ENCODE measurements around the gene LARGE1.

LARGE1 gene

GRCh38 chr22:33666961-33667619, 253.2 kb downstream of the LARGE1 start:
- peak in 1 of 51 donors; percentile 56 for DNase-seq

DNA sequence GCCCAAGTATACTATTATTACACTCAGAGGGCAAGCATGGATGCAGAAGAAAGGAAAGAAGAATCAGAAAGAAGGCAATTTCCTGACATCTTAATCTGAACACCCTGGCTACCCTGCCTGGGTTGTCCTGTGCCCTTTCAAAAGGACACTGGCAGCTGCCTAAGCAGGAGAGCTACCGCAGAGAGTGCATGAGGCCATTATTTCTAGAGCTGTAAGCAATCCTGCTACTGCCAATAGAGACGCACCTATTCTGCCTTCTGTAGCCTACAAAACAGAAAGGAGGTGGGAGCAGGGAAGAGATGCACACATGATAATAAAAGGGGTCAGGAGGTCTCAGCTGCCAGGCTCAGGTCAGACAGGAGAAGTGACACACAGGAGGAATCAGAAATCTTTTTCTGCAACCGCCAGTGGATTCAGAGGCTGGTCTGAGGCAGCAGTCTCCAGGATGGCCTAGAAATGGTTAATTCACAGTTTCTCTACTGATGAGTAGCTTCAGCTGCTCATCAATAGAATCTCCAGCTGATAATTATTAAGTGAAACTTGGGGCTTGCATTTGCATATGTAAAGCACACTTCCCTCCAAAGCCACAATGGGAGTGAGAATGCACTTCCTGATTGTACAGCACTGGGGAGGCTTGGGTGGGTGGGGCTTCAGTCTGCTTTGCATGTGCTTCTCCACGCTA, 253.9 kb downstream of the LARGE1 start:
- no peak for DNase-seq

- DNase-seq = no peak
Measured at GRCh38 chr22:33659448-33659847, 260.8 kb downstream of the LARGE1 start.

DNA sequence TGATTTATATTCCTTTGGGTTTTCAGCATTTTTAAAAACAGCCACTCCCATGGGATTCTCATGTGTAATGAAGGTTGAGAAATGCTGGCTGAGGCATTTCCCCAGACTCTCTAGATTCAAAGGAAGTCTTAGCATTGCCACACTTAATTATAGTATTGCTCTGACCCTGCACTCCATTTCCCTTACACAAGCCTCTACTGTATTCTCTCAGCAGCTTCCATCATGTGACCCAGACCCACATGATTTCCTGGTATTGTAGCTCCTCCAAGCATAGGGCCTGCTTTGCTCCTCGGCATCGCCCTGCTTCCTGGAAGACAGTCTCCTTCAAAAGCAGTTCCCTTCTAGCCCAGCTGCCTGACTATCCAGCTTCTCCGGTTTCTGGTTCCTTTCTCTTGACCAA, 261.5 kb downstream of the LARGE1 start:
- DNase-seq = peak in 1 of 51 donors; percentile 3

GRCh38 chr22:33657670-33658069, 262.6 kb downstream of the LARGE1 start:
- DNase-seq = no peak

DNA sequence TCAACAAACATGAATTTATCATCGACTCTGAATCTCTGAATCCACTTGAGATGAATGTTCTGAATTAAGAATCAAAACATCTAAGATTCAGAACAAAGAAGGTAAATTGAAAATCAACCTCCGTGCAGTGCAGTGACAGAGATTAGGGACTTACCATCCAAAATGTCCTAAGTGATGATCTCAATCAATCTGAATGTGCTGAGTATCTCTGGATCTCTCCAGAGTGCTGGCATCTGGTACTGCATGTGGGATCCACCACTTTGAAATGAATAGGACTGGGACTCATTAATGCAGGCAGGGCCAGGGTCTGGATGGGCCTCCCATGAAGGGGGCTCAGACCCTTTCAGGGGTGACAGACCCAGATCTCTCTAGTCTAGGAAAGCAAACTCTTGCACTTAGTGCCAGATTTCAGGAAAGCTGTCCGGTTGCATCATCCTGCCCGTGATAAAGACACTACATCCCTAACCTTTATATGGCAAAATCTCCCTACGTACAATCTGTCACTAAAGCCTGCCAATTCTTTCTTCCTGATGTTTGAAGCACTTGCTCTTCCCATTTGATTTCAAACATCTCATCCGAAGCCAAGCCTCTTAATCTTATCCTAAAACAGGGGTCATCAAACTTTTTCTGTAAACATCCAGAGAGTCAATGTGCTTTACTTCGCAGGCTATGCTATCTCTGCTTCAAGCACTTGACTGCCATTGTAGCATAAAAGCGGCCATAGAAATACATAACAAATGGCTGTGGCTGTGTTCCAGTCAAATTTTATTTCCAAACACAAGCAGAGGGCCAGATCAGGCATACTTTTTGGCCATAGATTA, 263.3 kb downstream of the LARGE1 start:
- no peak for DNase-seq

GRCh38 chr22:33654173-33654895, 265.9 kb downstream of the LARGE1 start:
- DNase-seq = no peak

DNA sequence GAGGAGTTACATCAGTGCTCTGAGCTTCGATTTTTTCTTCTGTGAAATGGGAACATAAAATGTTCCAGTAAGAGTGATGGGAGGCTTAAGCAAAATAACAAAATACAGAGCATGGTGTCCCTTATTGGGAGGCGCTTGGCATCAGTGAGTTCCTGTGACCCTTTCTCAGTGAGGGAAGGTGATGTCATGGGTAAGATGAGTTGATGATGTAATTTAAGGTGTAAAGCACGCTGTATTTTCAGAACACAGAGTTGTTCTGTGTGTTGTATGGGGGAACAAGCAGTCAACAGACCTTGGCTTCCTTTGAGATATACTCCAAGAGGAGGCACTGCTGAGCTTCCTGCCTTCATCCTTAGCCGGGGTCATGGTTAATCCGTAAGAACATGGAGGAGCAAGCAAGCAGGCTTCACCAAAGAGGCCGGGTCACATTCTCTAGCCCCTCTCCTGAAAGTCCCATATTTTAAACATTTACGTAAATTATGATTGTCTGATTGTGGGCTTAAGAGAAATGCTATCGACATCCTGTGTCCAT, 266.7 kb downstream of the LARGE1 start:
- DNase-seq = no peak

DNA sequence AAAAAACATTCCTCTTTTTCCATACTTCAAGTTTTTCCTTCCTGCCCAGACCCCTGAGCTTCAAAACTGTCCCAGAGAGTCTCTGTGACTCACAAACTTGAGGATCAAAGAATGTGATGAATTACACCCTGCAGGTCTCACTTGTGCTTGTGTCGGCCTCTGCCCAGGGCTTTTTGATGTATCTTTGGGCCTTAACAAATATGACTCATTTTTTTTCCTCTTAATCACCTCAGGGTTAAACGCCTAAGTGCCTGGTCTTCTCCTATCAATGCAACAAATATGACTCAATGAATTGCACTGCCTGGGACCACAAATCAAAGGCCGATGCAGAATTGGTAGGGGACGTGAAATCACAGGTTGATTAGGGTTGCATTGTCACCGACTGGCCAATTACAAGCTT, 267.7 kb downstream of the LARGE1 start:
- DNase-seq = no peak

DNA sequence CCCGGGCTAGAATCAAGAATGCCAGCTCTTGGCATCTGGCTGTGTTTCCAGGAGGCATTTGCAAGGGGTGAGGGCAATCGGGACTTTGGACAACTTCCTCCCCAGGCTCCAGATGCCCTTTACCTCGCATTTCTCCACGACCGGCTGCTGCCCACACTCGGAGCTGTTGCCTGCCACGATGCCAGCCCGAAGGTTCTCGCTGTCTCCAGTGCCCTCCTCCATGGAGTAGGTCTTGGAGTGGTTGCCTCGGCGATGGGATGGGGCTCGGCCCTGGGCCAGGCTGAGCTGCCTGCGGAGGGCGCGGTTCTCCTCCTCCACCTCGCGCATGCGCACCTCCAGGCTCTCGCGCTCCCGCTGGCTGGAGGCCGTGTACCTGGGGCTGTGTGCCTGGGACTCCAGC, 270.0 kb downstream of the LARGE1 start:
- no peak for DNase-seq

DNA sequence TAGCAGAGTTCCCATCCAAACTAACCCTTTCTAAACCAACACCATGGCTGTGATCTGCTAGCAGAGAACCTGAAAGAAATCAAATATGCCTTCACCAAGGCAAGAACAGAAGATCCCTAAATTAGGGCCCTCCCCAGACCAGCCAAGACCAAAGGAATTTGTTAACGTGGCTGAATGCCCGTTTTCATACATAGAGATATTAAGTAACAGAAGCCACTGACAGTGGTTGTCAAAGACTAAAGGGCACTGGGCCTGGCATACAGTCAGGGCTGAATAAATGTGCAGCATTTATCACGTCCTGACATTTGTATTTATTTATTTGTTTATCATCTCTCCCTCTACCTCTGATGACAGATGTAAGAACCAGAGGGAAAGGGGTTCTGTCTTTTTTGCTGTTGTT, 271.8 kb downstream of the LARGE1 start:
- no peak for DNase-seq

DNA sequence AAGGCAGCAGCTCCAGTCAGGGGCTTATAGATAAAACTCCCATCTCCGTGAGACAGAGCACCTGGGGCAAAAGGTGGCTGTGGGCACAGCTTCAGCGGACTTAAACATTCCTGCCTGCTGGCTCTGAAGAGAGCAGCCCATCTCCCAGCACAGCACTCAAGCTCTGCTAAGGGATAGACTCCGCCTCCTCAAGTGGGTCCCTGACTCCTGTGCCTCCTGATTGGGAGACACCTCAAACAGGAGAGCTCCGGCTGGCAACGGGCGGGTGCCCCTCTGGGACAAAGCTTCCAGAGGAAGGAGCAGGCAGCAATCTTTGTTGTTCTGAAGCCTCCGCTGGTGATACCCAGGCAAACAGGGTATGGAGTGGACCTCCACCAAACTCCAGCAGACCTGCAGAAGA, 279.4 kb downstream of the LARGE1 start:
- no peak for DNase-seq

GRCh38 chr22:33639588-33640254, 280.6 kb downstream of the LARGE1 start:
- peak in 1 of 51 donors; percentile 29 for DNase-seq

DNA sequence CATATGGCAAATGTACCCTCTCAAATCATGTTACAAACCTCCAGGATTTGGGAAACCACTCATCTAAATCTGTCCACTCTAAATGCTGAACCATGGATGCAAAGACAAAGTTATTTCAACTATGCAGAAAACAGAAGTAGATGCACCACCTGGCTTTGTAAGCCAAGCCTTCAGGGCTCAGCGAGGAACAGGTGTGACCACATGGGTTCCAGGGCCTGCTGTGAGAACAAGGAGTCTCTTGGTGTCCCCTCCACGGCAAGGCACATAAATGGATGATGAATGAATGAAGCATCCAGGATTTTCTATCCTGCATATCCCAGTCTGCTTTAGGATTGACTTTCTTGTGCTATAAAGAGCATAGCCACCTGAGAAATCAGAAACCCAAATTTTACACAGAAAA, 284.5 kb downstream of the LARGE1 start:
- no peak for DNase-seq

DNA sequence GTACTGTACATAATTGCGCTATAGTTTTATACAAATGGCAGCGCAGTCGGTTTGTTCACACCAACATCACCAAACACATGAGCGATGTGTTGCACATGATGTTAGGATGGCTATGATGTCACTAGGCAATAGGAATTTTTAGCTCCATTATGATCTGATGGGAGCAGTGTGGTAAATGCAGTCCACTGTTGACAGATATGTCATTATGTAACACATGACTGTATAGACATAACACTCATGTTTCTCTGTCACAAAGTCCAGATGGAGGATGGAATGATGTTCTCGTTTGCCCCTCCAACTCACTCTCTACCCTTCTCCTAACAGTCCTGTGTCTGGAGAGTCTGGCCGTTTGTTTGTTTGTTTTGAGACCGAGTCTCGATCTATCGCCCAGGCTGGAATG, 288.5 kb downstream of the LARGE1 start:
- no peak for DNase-seq

DNA sequence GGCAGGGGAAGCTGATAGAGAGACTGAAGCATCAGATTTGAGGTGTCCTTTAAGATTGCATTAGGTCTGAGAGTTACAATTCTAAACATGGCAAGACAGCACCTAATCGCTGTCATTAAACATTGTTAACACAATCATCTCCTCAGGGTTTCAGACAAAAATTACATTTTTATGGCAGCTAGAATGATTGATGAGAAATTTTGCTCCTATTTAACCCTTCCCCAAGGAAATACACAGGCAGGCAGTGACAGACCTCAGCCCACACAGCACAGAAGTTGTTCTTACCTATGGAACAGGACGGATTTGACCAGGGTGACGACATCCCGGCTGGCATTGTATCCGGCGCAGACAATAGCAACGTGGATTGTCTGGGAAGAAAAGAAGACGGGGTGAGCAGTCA, 294.3 kb downstream of the LARGE1 start:
- no peak for DNase-seq

GRCh38 chr22:33620085-33620484, 300.2 kb downstream of the LARGE1 start:
- no peak for DNase-seq

GRCh38 chr22:33606504-33606903, 313.8 kb downstream of the LARGE1 start:
- peak in 1 of 51 donors; percentile 39 for DNase-seq

GRCh38 chr22:33605666-33606065, 314.6 kb downstream of the LARGE1 start:
- no peak for DNase-seq

GRCh38 chr22:33605221-33605620, 315.1 kb downstream of the LARGE1 start:
- no peak for DNase-seq

DNA sequence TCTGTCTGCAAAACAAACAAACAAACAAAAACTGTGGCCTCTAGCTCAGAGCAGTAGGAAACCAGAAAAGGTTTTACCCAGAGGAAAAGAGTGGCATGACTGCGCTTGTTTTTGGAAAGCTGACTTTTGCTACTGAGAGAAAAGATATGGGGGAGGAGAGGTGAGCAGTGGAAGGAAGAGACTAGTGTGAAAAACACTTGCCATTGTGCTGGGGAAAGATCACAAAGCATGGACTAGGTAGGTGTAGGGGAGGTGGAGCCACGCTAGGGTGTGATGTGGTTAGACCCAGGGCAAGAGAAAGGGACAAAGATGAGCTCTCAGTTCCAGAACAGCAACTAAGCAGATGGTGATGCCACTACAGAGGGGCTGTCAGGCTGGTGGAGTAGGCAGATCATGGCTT, 319.2 kb downstream of the LARGE1 start:
- no peak for DNase-seq

Data from hypothalamus (tissue), 51 donors.